ENCODE results near the gene CCR4.
"Not testable (repeated sequence)": the region's sequence is repeated elsewhere in the genome, so short reads cannot be mapped to it uniquely, and the experiment has no call there.

CCR4 gene

DNA sequence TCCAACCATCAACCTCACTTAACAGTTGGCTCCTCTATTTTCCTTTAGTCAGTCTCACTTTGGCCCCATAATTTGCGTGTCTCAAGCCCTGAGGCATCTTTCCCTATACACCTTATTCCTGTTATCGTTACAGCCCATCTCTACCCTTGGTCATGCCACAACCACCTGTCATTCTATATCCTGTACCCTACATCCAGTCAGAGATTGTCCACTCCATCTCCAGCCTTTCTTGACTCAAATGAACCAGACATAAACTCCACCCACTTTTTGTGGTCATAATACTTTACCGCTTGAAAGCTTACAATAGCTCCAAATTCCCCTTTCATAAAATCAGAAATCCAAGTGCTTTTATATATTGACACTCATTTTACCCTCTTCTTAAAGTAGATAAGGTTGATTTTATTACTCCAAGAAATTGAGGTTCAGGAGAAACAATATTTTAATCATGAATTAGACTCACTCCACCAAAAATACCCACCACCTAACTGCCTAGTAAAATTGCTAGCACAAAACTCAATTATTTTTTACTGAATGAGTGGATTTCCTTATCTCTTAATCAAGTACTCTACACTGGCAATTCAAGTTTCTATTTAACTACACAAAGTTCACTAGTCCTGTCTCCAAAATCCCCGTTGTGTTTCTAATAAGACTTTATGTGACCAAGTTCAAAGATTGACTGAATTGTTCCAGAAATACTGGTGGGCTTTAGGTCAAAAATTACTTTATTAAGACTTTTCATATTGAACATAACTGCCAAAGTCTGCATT, 9.1 kb downstream of the CCR4 start:
- TF ChIP-seq, protein P1, sequence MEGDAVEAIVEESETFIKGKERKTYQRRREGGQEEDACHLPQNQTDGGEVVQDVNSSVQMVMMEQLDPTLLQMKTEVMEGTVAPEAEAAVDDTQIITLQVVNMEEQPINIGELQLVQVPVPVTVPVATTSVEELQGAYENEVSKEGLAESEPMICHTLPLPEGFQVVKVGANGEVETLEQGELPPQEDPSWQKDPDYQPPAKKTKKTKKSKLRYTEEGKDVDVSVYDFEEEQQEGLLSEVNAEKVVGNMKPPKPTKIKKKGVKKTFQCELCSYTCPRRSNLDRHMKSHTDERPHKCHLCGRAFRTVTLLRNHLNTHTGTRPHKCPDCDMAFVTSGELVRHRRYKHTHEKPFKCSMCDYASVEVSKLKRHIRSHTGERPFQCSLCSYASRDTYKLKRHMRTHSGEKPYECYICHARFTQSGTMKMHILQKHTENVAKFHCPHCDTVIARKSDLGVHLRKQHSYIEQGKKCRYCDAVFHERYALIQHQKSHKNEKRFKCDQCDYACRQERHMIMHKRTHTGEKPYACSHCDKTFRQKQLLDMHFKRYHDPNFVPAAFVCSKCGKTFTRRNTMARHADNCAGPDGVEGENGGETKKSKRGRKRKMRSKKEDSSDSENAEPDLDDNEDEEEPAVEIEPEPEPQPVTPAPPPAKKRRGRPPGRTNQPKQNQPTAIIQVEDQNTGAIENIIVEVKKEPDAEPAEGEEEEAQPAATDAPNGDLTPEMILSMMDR (conservative IDR thresholded peaks at IDR 0.05; ENCODE audit: low read depth): no peak
- DNase-seq (ENCODE audit: low spot score): no peak
- ChIA-PET POLR2A (ENCODE audit: low non-redundant PET) (no interaction called here), CTCF (no interaction called here)
- no peak overlapping the region for H3K27ac ChIP-seq

DNA sequence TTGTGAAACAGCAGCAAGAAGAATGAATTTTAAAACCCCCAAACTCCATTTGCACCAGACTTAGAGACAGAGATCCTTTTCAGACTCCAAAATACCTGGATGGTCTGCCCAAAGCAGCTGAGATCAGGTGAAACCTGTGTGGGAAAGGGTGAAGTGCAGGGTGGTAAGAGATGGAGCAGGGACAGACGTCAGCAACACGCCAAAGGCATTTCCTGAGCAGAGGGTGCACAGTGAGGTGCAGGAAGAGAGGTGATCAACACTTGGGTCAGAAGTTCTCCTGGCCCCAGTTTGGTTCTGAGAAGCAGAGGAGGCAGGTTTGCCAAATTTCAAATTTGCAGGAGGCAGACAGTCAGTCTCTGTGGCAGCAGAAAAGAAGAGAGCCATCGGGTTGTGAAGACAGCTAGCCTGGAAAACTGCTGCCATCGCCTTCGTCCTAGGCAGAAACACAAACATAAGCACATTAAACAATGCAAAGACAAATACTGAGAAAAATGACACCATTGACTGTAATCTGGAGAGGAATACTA, 9.8 kb downstream of the CCR4 start:
- no peak overlapping the region for H3K27ac ChIP-seq
- CTCF ChIA-PET: no interaction called here
- DNase-seq (ENCODE audit: low spot score): no peak
- TF ChIP-seq, protein P1 (conservative IDR thresholded peaks at IDR 0.05; ENCODE audit: low read depth): no peak
- POLR2A ChIA-PET (ENCODE audit: low non-redundant PET): no interaction called here

DNA sequence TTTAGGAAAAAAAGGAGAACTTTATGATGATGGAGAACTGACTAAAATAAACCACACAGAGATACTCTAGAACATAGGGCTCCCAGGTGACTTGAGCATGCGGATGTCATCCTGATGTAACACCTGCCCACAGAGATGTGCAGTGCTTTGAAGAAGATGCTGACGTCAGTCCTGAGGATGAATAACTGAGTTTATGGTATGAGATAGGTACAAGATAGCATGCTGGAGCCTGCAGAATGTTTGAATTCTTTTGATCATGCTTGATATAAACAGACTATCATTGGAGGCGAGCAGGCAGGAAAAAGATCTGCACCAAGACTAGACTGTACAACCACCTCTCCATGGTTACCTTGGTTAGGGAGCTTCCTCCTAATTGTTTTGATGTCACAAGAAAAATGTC, 12.4 kb downstream of the CCR4 start:
- CTCF ChIA-PET: no interaction called here
- POLR2A ChIA-PET (ENCODE audit: low non-redundant PET): no interaction called here
- DNase-seq (ENCODE audit: low spot score): peak; percentile 10
- TF ChIP-seq, protein P1 (conservative IDR thresholded peaks at IDR 0.05; ENCODE audit: low read depth): no peak
- H3K27ac ChIP-seq: no peak overlapping the region

DNA sequence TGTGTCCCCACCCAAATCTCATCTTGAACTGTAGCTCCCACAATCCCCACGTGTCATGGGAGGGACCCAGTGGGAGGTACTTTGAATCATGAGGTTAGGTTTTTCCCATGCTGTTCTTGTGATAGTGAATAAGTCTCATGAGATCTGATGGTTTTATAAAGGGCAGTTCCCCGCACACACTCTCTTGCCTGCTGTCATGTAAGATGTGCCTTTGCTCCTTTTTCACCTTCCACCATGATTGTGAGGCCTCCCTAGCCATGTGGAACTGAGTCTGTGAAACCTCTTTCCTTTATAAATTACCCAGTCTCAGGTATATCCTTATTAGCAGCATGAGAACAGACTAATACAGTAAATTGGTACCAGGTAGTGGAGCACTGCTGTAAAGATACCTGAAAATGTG, 13.3 kb downstream of the CCR4 start:
- POLR2A ChIA-PET (ENCODE audit: low non-redundant PET); CTCF ChIA-PET; DNase-seq (ENCODE audit: low spot score); H3K27ac ChIP-seq: not testable (repeated sequence)

DNA sequence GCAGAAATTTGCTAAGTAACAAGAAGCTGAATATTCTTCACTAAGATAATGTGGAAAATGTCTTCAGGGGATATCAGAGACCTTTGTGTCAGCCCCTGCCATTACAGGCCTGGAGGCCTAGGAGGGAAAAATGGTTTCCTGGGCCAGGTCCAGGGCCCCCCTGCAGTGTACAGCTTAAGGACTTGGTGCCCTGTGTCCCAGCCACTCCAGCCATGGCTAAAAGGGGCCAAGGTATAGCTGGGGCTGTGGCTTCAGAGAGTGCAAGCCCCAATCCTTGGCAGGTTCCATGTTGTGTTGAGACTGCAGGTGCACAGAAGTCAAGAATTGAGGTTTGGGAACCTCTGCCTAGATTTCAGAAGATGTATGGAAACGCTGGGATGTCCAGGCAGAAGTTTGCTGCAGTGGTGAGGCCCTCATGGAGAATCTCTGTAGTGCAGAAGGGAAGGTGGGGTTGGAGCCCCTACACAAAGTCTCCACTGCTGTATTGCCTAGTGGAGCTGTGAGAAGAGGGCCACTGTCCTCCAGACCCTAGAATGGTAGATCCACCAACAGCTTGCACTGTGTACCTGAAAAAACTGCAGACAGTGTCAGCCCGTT, 14.3 kb downstream of the CCR4 start:
- DNase-seq (ENCODE audit: low spot score); POLR2A ChIA-PET (ENCODE audit: low non-redundant PET); CTCF ChIA-PET; H3K27ac ChIP-seq: not testable (repeated sequence)

DNA sequence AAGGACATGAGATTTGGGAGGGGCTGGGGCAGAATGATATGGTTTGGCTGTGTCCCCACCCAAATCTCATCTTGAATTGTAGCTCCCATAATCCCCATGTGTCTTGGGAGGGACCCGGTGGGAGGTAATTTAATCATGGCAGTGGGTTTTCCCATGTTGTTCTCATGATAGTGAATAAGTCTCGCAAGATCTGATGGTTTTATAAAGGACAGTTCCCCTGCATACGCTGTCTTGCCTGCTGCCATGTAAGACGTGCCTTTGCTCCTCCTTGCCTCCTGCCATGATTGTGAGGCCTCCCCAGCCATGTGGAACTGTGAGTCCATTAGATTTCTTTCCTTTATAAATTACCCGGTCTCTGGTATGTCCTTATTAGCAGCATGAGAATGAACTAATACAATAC, 15.2 kb downstream of the CCR4 start:
- CTCF ChIA-PET; DNase-seq (ENCODE audit: low spot score); POLR2A ChIA-PET (ENCODE audit: low non-redundant PET); H3K27ac ChIP-seq: not testable (repeated sequence)

DNA sequence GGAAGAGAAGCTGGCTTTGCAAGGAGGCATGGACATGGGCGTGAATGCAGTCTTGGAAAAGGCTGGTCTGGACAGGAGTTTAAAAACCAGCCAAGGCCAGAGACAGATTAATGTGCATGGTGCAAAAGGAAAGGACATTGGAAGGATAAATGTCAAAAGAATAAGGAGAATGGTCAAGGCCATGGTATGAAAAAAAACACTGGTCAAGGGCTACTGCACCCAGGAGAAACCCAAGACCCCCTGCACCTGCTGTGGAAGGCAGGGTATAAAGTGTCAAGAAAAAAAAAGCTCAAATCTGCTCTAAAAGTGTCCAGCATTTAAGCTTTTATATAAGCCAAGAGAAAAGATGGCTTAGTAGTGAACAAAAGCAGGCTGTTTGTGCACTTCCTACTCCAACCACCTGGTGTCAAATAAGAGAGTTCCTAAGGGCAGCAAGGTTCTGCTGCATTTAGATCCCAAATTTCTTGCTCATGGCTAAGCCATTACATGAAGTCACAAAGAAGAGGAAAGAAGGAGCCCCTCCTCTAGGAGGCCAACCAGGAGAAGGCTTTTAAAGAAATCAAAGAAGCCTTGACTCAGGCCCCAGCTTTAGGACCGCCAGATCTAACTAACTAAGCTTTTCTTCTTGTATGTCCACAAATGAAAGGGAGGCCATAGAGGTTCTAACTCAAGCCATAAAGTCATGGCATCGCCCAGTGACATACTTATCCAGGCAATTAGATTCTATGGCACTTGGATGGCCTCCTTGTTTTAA, 16.9 kb downstream of the CCR4 start:
- TF ChIP-seq, protein P1 (conservative IDR thresholded peaks at IDR 0.05; ENCODE audit: low read depth): no peak
- CTCF ChIA-PET: interaction anchor here (0.6 to 0.7 kb wide), 2 partner anchors 20 to 22 kb away, joined by 3 to 4 read pairs; no protein-coding TSS in a partner anchor
- DNase-seq (ENCODE audit: low spot score): no peak
- no peak overlapping the region for H3K27ac ChIP-seq
- POLR2A ChIA-PET (ENCODE audit: low non-redundant PET): no interaction called here

DNA sequence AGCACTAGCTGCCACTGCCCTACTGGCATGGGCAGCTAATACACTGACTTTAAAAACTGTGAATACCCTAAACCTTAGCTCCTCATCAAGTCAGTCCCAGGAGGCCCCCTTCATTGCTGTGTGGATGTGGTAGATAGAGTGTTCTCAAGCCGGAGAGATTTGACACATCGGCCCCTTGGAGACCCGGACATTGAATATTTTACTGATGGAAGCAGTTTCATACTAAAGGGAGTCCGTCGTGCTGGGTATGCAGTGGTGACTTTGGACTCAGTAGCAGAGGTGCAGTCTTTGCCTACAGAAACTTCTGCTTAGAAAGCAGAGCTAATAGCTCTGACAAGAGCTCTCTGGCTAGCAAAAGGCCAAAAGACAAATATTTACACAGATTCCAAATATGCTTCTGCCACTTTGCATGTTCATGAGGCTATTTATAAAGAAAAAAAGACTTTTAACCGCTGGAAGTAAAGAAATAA, 17.5 kb downstream of the CCR4 start:
- ChIA-PET CTCF (interaction anchor here (0.6 to 0.7 kb wide), 2 partner anchors 21 to 22 kb away, joined by 3 to 4 read pairs; no protein-coding TSS in a partner anchor), POLR2A (ENCODE audit: low non-redundant PET) (no interaction called here)
- DNase-seq (ENCODE audit: low spot score): no peak
- H3K27ac ChIP-seq: no peak overlapping the region
- TF ChIP-seq, protein P1 (conservative IDR thresholded peaks at IDR 0.05; ENCODE audit: low read depth): no peak

Data from RWPE1 (cell line).